Fibroblast of skin of left quadriceps (primary cell): Measurements from ENCODE around the gene CTSW.

Source experiments
- DNase-seq, 2 experiments: peaks; one replicate each; pipeline ENCODE4 v3.0.0-alpha.2; 2013; ENCODE audit warnings: low read depth in 2 of 2

Gene CTSW

GRCh38 chr11:65927904-65928397 lies 48.3 kb downstream of the CTSW start:
- no peak for DNase-seq

GRCh38 chr11:65928667-65929066 lies 49.0 kb downstream of the CTSW start:
- no peak for DNase-seq

GRCh38 chr11:65931773-65932557 lies 52.3 kb downstream of the CTSW start:
- DNase-seq: no peak

- DNase-seq: no peak
Measured at GRCh38 chr11:65932558-65932919, 52.9 kb downstream of the CTSW start.
